A549 (cell line): ENCODE measurements around the gene ESRRB. TPM values are rescaled to one million over a fixed set of nuclear protein-coding genes. Genes with fewer than 3 reads are reported as not detected.
"Not testable (repeated sequence)": the region's sequence is repeated elsewhere in the genome, so short reads cannot be mapped to it uniquely, and the experiment has no call there.

Experiments used
- ATAC-seq, 2 experiments: fragments of 200-7000 bp in 1 of 2; fragments of >200 bp in 1 of 2; cut with Nextera tagmentation in 1 of 2; cut with Tn5 transposase in 1 of 2; 3 replicates each; pipeline versions ENCODE4 v1.8.0 to v1.9.1; 2018 to 2020; ENCODE audit warnings: mild to moderate bottlenecking in 1 of 2, moderate library complexity in 1 of 2
- CTCF ChIA-PET: fragments of 300-600 bp; sonication (Branson Sonifier 250); formaldehyde crosslinking; extraction: SDS; loops from one replicate; lab custom pipeline; 2021; ENCODE audit warnings: antibody characterized with exemption, inconsistent platforms; lab: Yijun Ruan, JAX
- POLR2A ChIA-PET: fragments of 350-600 bp; formaldehyde crosslinking; extraction: SDS; loops from one replicate; lab custom pipeline; 2021; ENCODE audit warnings: antibody characterized with exemption, inconsistent platforms; lab: Yijun Ruan, JAX
- DNase-seq, 2 experiments: peaks; one replicate each; pipeline versions ENCODE4 v3.0.0 to v3.0.0-alpha.2; 2011 to 2016; ENCODE audit warnings: low read depth in 1 of 2, low spot score in 1 of 2
- FAIRE-seq: peaks from 2 replicates; lab custom pipeline; 2011; peaks lifted over from hg19 to GRCh38; lab: Jason Lieb, UNC
- H3K27ac ChIP-seq, 2 experiments: fragments of >200 bp; sonication (Bioruptor Twin); formaldehyde crosslinking; 3 replicates each; pipeline ENCODE4 v1.5.1; 2016 to 2017
- H3K4me1 ChIP-seq: fragments of >200 bp; sonication (Bioruptor Twin); formaldehyde crosslinking; 3 replicates; pipeline ENCODE4 v1.6.1; 2016
- H3K4me2 ChIP-seq: fragments of >200 bp; sonication (Bioruptor Twin); formaldehyde crosslinking; 3 replicates; pipeline ENCODE4 v1.6.1; 2016
- H3K4me3 ChIP-seq: fragments of >200 bp; sonication (Bioruptor Twin); formaldehyde crosslinking; 3 replicates; pipeline ENCODE4 v1.5.1; 2016
- H3K9me3 ChIP-seq: fragments of >200 bp; sonication (Bioruptor Twin); formaldehyde crosslinking; 3 replicates; pipeline ENCODE4 v1.6.1; 2016
- BHLHE40 ChIP-seq: IDR thresholded peaks from 2 replicates; pipeline ENCODE4 v1.6.1; 2012; ENCODE audit warnings: low read depth, low read length, inconsistent platforms
- CEBPB ChIP-seq, 2 experiments: fragments of >200 bp in 1 of 2; sonication (Bioruptor Twin) in 1 of 2; formaldehyde crosslinking in 1 of 2; IDR thresholded peaks; 2 replicates each; pipeline ENCODE4 v1.6.1; 2012 to 2016
- EHMT2 ChIP-seq: fragments of 200-600 bp; sonication (generic); IDR thresholded peaks from 2 replicates; pipeline ENCODE4 v1.6.1; 2016; ENCODE audit warnings: antibody characterized with exemption, low read depth, mild to moderate bottlenecking, moderate library complexity
- EP300 ChIP-seq, 2 experiments: fragments of >200 bp; sonication (Bioruptor Twin); formaldehyde crosslinking; IDR thresholded peaks; 2 replicates in 1 of 2; 3 replicates in 1 of 2; pipeline ENCODE4 v1.6.1; 2016 to 2017
- ESRRA ChIP-seq: fragments of 150-350 bp; IDR thresholded peaks from 2 replicates; pipeline ENCODE4 v1.6.1; 2014; ENCODE audit warnings: mild to moderate bottlenecking, low read length, borderline replicate concordance
- FOXS1 ChIP-seq: fragments of 250-450 bp; sonication (Bioruptor Pico); IDR thresholded peaks from 2 replicates; pipeline ENCODE4 v1.5.0; 2020; ENCODE audit warnings: mild to moderate bottlenecking, moderate library complexity
- GATA3 ChIP-seq: IDR thresholded peaks from 2 replicates; pipeline ENCODE4 v1.6.1; 2012; ENCODE audit warnings: borderline replicate concordance
- HOXA7 ChIP-seq: fragments of 250-450 bp; sonication (Bioruptor Pico); IDR thresholded peaks from 2 replicates; pipeline ENCODE4 v1.5.0; 2020; ENCODE audit warnings: mild to moderate bottlenecking, moderate library complexity
- HOXB5 ChIP-seq: fragments of 250-450 bp; sonication (Bioruptor Pico); IDR thresholded peaks from 2 replicates; pipeline ENCODE4 v1.5.0; 2020; ENCODE audit warnings: mild to moderate bottlenecking, moderate library complexity
- JUN ChIP-seq, 2 experiments: fragments of >200 bp; sonication (Bioruptor Twin); formaldehyde crosslinking; IDR thresholded peaks; 2 replicates in 1 of 2; 3 replicates in 1 of 2; pipeline ENCODE4 v1.6.1; 2016 to 2017
- JUNB ChIP-seq: fragments of >200 bp; sonication (Bioruptor Twin); formaldehyde crosslinking; IDR thresholded peaks from 2 replicates; pipeline ENCODE4 v1.6.1; 2016
- KDM1A ChIP-seq: fragments of 200-600 bp; sonication (generic); IDR thresholded peaks from 2 replicates; pipeline ENCODE4 v1.6.1; 2016; ENCODE audit warnings: low read depth, mild to moderate bottlenecking
- MAFK ChIP-seq: fragments of 450-650 bp; IDR thresholded peaks from 2 replicates; pipeline ENCODE4 v1.6.1; 2014; ENCODE audit not compliant: partially characterized antibody
- NR3C1 ChIP-seq: fragments of >200 bp; sonication (Bioruptor Twin); formaldehyde crosslinking; IDR thresholded peaks from 3 replicates; pipeline ENCODE4 v1.6.1; 2017
- PHF8 ChIP-seq: fragments of 200-600 bp; sonication (generic); IDR thresholded peaks from 2 replicates; pipeline ENCODE4 v1.6.1; 2016; ENCODE audit warnings: low read depth, mild to moderate bottlenecking, antibody characterized with exemption, moderate library complexity, borderline replicate concordance
- POLR2A ChIP-seq: IDR thresholded peaks from 2 replicates; pipeline ENCODE4 v1.6.1; 2012; ENCODE audit warnings: mild to moderate bottlenecking, low read length
- RAD21 ChIP-seq, 2 experiments: fragments of >200 bp in 1 of 2; sonication (Bioruptor Twin) in 1 of 2; formaldehyde crosslinking in 1 of 2; IDR thresholded peaks in 1 of 2; conservative IDR thresholded peaks in 1 of 2; 2 replicates in 1 of 2; 3 replicates in 1 of 2; pipeline ENCODE4 v1.6.1; 2012 to 2018; ENCODE audit warnings: inconsistent platforms in 1 of 2
- RCOR1 ChIP-seq: fragments of 150-350 bp; IDR thresholded peaks from 2 replicates; pipeline ENCODE4 v1.6.1; 2014; ENCODE audit warnings: antibody characterized with exemption, low read length, low read depth
- RNF2 ChIP-seq: fragments of 200-600 bp; sonication (generic); IDR thresholded peaks from 2 replicates; pipeline ENCODE4 v1.6.1; 2016; ENCODE audit warnings: low read depth, mild to moderate bottlenecking, antibody characterized with exemption, moderate library complexity, borderline replicate concordance
- SREBF2 ChIP-seq: fragments of 450-650 bp; IDR thresholded peaks from 2 replicates; pipeline ENCODE4 v1.6.1; 2014; ENCODE audit warnings: mild to moderate bottlenecking, moderate library complexity
- WGBS: methylation state at CpG from one replicate; pipeline ENCODE4 v1.1.6; 2017; ENCODE audit errors: missing lambda C conversion rate; 5-methylcytosine and 5-hydroxymethylcytosine counted together
- polyA plus RNA-seq, 4 experiments: library from polyadenylated mRNA; depleted of rRNA in 3 of 4; stranded (reverse); fragments of >200 nt; fragmentation: RNase III in 1 of 4; extraction: RNeasy Plus Mini Kit Qiagen cat#74134 plus additional on column Dnase treatment in 1 of 4; gene quantifications; 2 replicates in 3 of 4; 3 replicates in 1 of 4; pipeline ENCODE4 v1.2.3, GENCODE V29; 2011 to 2017
- TF ChIP-seq, protein P1 (sequence below): IDR thresholded peaks from 2 replicates; pipeline ENCODE4 v1.6.1; 2012
- TF ChIP-seq, protein P2 (sequence below): fragments of 150-350 bp; IDR thresholded peaks from 2 replicates; pipeline ENCODE4 v1.6.1; 2014; ENCODE audit warnings: low read depth, mild to moderate bottlenecking, low read length
- TF ChIP-seq, protein P3 (sequence below): fragments of 250-450 bp; sonication (Bioruptor Pico); IDR thresholded peaks from 2 replicates; pipeline ENCODE4 v1.5.0; 2021; ENCODE audit warnings: mild to moderate bottlenecking, moderate library complexity, borderline replicate concordance

Gene ESRRB
- polyA plus RNA-seq, 2 of the 4 experiments (the other 2 are of a cell fraction), result 0.15 to 0.19 TPM

DNA sequence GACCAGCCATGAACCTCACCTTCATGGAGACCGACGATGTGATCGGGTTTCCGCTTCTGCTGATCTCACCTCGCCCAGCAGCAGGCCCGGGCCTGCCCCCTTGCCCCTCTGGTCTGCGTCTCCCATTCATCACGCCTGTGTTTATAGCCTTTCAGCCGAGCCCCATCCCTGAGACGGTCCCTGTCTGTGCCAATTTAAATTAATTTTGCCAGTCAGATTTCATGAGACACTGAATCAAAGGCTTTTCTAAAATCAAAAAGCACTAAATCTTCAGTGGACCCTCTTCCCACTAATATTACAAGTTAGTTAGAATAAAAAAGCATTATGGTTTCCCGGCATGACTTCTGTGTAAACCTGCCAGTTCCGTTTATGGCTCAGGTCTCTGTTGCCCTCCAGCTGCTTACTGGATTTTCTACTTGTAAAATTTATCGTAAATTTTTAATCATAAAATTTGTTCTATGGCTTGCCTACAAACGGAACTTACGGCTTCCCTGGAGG, 155.9 kb downstream of the ESRRB start:
- ATAC-seq, result no peak
- Histone ChIP-seq H3K27ac (no peak overlapping the region), H3K4me2 (no peak overlapping the region), H3K4me3 (no peak overlapping the region), H3K4me1 (no peaks in the 10 kb centered on the region), H3K9me3 (no peaks in the 10 kb centered on the region)
- no peak for DNase-seq
- TF ChIP-seq RCOR1, result no peak
- TF ChIP-seq, protein P1, sequence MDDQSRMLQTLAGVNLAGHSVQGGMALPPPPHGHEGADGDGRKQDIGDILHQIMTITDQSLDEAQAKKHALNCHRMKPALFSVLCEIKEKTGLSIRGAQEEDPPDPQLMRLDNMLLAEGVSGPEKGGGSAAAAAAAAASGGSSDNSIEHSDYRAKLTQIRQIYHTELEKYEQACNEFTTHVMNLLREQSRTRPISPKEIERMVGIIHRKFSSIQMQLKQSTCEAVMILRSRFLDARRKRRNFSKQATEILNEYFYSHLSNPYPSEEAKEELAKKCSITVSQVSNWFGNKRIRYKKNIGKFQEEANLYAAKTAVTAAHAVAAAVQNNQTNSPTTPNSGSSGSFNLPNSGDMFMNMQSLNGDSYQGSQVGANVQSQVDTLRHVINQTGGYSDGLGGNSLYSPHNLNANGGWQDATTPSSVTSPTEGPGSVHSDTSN, result no peak
- TF ChIP-seq BHLHE40, result no peak
- no peak for TF ChIP-seq POLR2A
- TF ChIP-seq FOXS1 (CRISPR knock-in tag), result no peak
- no peak for TF ChIP-seq JUN (IDR thresholded peaks at IDR 0.05)
- TF ChIP-seq HOXB5 (CRISPR knock-in tag), result no peak
- TF ChIP-seq, protein P2, sequence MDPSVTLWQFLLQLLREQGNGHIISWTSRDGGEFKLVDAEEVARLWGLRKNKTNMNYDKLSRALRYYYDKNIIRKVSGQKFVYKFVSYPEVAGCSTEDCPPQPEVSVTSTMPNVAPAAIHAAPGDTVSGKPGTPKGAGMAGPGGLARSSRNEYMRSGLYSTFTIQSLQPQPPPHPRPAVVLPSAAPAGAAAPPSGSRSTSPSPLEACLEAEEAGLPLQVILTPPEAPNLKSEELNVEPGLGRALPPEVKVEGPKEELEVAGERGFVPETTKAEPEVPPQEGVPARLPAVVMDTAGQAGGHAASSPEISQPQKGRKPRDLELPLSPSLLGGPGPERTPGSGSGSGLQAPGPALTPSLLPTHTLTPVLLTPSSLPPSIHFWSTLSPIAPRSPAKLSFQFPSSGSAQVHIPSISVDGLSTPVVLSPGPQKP, result no peak
- no peak for FAIRE-seq
- 68% methylated on average over 15 of the region's 15 CpGs for WGBS
- ChIA-PET POLR2A (no interaction called here), CTCF (interaction anchor here (1.6 kb wide), 1 partner anchor 145 kb away, joined by 3 read pairs; no protein-coding TSS in a partner anchor)

DNA sequence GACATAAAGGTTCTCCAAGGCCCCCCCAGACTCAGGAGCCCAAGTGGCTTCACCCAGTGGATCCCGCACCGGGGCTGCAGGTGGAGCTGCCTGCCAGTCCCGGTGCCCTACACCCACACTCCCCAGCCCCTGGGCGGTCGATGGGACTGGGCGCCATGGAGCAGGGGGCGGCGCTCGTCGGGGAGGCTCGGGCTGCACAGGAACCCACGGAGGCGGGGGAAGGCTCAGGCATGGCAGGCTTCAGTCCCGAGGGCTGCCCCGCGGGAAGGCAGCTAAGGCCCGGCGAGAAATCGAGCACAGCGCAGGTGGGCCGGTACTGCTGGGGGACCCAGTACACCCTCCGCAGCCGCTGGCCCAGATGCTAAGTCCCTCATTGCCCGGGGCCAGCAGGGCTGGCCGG, 160.7 kb downstream of the ESRRB start:
- H3K4me1 ChIP-seq, H3K9me3 ChIP-seq, FAIRE-seq, H3K27ac ChIP-seq, H3K4me2 ChIP-seq, ATAC-seq, POLR2A ChIA-PET, DNase-seq, H3K4me3 ChIP-seq: not testable (repeated sequence)
- CTCF ChIA-PET, result interaction anchor here (0.6 kb wide), 1 partner anchor 89 kb away, joined by 3 read pairs; no protein-coding TSS in a partner anchor
- 89% methylated on average over 10 of the region's 25 CpGs for WGBS

DNA sequence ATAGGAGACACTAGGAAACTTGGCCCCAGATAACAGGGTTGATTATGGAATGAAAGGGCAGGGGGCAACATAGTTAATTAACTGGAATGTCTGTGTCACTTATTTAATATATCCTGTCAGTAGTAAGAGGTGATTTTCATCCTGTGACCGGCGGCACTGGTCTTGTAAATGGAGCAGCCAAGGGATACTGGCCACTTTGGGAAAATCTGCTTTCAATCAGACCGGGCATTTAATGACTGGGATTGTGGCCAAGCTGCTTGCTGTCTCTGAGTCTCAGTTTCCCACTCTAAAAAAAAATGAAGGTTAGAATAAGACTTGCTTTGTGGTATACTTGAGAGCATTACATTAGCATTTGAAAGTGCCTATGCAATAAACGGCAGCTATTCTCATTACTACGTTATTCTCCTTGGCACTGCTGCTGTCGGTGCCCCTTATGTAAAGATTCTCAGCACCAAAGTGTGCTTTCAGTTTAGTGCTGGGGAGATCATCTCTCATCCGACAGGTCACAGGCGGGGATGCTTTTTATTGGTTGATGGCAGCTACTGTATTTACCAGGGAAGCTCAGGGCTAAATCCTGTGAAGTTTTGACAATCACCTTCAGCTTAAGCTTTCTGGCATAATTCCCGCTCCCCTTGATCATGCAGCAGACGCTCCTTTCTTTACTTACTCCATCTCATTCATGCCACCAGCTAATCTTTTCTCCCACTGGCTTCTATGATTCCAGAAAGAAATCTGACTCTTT, 162.1 kb downstream of the ESRRB start:
- ChIA-PET POLR2A (no interaction called here), CTCF (interaction anchor here (0.6 kb wide), 1 partner anchor 16 kb away, joined by 3 read pairs; no protein-coding TSS in a partner anchor)
- no peak for FAIRE-seq
- no peak for ATAC-seq
- Histone ChIP-seq H3K27ac (no peak overlapping the region), H3K9me3 (no peaks in the 10 kb centered on the region), H3K4me2 (no peak overlapping the region), H3K4me3 (no peak overlapping the region), H3K4me1 (no peaks in the 10 kb centered on the region)
- 46% methylated on average over 10 of the region's 10 CpGs for WGBS
- DNase-seq, result no peak
- TF ChIP-seq RAD21 (conservative IDR thresholded peaks at IDR 0.05 in 1 of 2, IDR thresholded peaks at IDR 0.05 in 1 of 2) (no peak), GATA3 (no peak), RNF2 (no peak), CEBPB (IDR thresholded peaks at IDR 0.05) (no peak), EP300 (IDR thresholded peaks at IDR 0.05) (no peak), JUNB (no peak), HOXA7 (CRISPR knock-in tag) (no peak), MAFK (no peak), ESRRA (no peak), EHMT2 (no peak)

DNA sequence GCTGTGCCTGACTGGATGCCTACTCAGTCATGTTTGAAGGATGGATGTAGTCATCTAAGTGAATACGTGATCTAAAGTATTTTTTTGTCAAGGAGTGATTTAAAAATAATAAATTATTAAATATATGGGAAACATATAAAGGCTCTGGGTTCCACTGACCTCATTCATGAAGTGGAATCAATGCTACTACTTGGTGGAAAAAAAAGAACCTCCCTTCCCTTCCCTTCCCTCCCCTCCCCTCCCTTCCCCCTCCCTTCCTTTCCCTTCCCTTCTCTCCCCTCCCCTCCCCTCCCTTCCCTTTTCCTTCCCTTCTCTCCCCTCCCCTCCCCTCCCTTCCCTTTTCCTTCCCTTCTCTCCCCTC, 162.7 kb downstream of the ESRRB start:
- no peak for ATAC-seq
- H3K4me1 ChIP-seq, result no peaks in the 10 kb centered on the region
- H3K4me2 ChIP-seq, result no peak overlapping the region
- no peak overlapping the region for H3K4me3 ChIP-seq
- 23% methylated on average over 1 of the region's 1 CpG for WGBS
- ChIA-PET POLR2A (no interaction called here), CTCF (interaction anchor here (0.6 kb wide), 1 partner anchor 16 kb away, joined by 3 read pairs; no protein-coding TSS in a partner anchor)
- no peaks in the 10 kb centered on the region for H3K9me3 ChIP-seq
- H3K27ac ChIP-seq, result no peak overlapping the region
- DNase-seq, result no peak
- FAIRE-seq, result no peak
- TF ChIP-seq PHF8, result no peak
- TF ChIP-seq KDM1A, result no peak
- TF ChIP-seq SREBF2, result no peak
- TF ChIP-seq HOXA7 (CRISPR knock-in tag), result no peak
- TF ChIP-seq NR3C1, result no peak
- TF ChIP-seq, protein P3, sequence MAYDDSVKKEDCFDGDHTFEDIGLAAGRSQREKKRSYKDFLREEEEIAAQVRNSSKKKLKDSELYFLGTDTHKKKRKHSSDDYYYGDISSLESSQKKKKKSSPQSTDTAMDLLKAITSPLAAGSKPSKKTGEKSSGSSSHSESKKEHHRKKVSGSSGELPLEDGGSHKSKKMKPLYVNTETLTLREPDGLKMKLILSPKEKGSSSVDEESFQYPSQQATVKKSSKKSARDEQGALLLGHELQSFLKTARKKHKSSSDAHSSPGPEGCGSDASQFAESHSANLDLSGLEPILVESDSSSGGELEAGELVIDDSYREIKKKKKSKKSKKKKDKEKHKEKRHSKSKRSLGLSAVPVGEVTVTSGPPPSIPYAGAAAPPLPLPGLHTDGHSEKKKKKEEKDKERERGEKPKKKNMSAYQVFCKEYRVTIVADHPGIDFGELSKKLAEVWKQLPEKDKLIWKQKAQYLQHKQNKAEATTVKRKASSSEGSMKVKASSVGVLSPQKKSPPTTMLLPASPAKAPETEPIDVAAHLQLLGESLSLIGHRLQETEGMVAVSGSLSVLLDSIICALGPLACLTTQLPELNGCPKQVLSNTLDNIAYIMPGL (CRISPR knock-in tag), result no peak
- no peak for TF ChIP-seq EHMT2
